ENCODE data around the gene EPN2. TPM values are rescaled to one million over a fixed set of nuclear protein-coding genes. Genes with fewer than 3 reads are reported as not detected.
A peak's percentile ranks its signal among the peaks of the same experiment; 100 is the strongest.

EPN2 gene
- total RNA-seq, 4 donors from 2014 or later, result 18.9 to 31.8 (median 26.2) TPM

DNA sequence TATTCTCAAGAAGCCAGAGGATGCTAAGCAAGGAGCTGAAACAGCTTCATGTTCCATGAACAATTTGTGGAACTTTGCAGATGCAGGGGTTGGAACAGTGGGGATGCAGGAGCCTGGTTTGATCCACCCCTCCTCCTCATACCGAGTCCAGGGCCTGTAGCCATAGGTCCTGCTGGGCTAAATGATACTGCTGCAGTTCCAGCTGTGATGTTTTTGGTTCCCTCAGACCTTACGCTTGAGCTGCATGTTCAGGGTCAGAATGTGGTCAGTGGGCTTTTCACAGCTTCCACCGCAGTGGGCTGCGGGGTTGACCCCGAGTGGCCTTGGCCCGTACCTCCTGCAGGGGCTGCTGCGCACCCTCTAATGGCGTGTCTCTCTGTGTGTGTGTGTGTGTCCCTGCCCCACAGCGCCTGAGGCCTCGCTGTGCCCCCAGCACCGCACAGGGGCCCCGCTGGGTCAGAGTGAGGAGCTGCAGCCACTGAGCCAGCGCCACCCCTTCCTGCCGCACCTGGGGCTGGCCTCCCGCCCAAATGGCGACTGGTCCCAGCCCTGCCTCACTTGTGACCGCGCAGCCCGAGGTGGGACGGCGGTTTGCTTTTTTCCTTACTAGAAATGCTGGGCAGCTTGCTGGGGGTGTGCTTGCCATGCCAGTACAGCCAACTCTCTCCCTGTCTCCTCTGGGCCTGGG is 48.2 kb downstream of the EPN2 start:
- peaks cover 0 to 5% of the 10 kb centered on the region in 2 donors for H3K36me3 ChIP-seq
- TF ChIP-seq, protein P1, sequence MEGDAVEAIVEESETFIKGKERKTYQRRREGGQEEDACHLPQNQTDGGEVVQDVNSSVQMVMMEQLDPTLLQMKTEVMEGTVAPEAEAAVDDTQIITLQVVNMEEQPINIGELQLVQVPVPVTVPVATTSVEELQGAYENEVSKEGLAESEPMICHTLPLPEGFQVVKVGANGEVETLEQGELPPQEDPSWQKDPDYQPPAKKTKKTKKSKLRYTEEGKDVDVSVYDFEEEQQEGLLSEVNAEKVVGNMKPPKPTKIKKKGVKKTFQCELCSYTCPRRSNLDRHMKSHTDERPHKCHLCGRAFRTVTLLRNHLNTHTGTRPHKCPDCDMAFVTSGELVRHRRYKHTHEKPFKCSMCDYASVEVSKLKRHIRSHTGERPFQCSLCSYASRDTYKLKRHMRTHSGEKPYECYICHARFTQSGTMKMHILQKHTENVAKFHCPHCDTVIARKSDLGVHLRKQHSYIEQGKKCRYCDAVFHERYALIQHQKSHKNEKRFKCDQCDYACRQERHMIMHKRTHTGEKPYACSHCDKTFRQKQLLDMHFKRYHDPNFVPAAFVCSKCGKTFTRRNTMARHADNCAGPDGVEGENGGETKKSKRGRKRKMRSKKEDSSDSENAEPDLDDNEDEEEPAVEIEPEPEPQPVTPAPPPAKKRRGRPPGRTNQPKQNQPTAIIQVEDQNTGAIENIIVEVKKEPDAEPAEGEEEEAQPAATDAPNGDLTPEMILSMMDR (IDR thresholded peaks at IDR 0.05 in 4 of 5, conservative IDR thresholded peaks at IDR 0.05 in 1 of 5), result no peak
- no peak for TF ChIP-seq POLR2A (IDR thresholded peaks at IDR 0.05)
- no peak for ATAC-seq
- intact Hi-C loops (cut with DNase I; ENCODE audit: low total_unique reads) (no loop called here), in situ Hi-C loops (cut with MboI; ENCODE audit: low sequenced_read_pairs in 4 of 4) (no loop called here)
- peaks cover 30 to 49% of the 10 kb centered on the region in 2 donors for H3K4me1 ChIP-seq
- peak overlapping the region in 1 of 4 donors; percentile 8 for H3K27ac ChIP-seq
- no peak for DNase-seq
- H3K27me3 ChIP-seq, result no peaks in the 10 kb centered on the region
- no peak overlapping the region for H3K4me3 ChIP-seq
- H3K9me3 ChIP-seq, result no peaks in the 10 kb centered on the region

DNA sequence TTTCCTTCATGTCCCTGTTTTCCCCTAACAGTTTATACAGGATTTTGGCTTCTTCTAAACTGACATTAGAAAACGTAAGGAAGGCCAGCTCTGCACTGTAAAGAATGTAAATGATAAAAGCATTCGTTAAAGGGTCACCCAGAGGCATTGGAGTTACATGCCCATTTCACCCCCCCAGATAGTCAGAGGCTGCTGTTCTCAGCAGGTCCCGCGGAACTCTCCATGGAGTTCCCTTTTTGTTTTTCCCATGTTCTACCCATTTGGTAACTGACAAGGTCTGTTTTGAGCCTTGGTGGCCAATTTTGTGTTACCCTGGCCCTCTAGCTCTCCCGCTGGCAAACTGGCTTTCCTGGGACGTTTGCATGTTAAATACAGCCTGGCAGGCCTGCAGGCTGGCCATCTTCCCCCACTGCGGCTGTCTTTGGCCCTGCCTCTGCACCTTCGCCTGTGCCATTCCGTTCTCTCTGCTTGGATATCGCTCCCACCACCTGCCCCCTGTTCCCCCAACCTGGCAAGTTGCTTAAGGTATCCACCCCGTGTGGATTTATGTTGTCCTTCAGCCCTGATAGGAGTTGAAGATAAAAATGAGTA is 49.7 kb downstream of the EPN2 start:
- intact Hi-C loops (cut with DNase I; ENCODE audit: low total_unique reads) (no loop called here), in situ Hi-C loops (cut with MboI; ENCODE audit: low sequenced_read_pairs in 4 of 4) (no loop called here)
- Histone ChIP-seq H3K36me3 (peaks cover 0 to 5% of the 10 kb centered on the region in 2 donors), H3K4me1 (peaks cover 37 to 44% of the 10 kb centered on the region in 2 donors), H3K4me3 (peak overlapping the region in 1 of 4 donors; percentile 29), H3K27me3 (no peaks in the 10 kb centered on the region), H3K27ac (peak overlapping the region; percentile 4 to 46 (median 28)), H3K9me3 (no peaks in the 10 kb centered on the region)
- DNase-seq (no peak), ATAC-seq (no peak)
- TF ChIP-seq POLR2A (IDR thresholded peaks at IDR 0.05), result no peak
- TF ChIP-seq, protein P1 (IDR thresholded peaks at IDR 0.05 in 4 of 5, conservative IDR thresholded peaks at IDR 0.05 in 1 of 5), result no peak

DNA sequence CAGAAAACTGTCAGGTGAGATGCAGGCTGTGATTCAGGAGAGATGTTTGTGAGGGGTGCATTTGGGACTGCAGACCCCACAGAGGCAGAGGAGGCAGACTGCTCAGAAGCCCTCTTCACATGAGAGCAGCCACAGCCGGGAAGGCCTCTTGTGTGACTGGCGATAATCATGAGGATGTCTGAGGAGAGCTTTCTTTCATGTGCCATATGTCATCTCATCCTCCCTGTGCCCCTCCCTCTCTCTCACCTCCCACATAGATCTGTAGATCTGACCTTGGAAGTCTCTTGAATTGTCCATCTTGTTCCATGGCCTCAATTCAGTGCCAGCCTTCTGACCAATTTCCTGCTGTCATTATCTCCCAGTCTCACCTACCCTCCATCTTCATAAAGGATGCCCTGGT is 50.5 kb downstream of the EPN2 start:
- DNase-seq, result no peak
- no peak for ATAC-seq
- in situ Hi-C loops (cut with MboI; ENCODE audit: low sequenced_read_pairs in 4 of 4) (no loop called here), intact Hi-C loops (cut with DNase I; ENCODE audit: low total_unique reads) (no loop called here)
- Histone ChIP-seq H3K4me3 (no peak overlapping the region), H3K27ac (no peak overlapping the region), H3K9me3 (no peaks in the 10 kb centered on the region), H3K27me3 (no peaks in the 10 kb centered on the region), H3K4me1 (peaks cover 42 to 45% of the 10 kb centered on the region in 2 donors), H3K36me3 (peaks cover 0 to 5% of the 10 kb centered on the region in 2 donors)
- no peak for TF ChIP-seq POLR2A (IDR thresholded peaks at IDR 0.05)
- TF ChIP-seq, protein P1 (IDR thresholded peaks at IDR 0.05 in 4 of 5, conservative IDR thresholded peaks at IDR 0.05 in 1 of 5), result no peak

DNA sequence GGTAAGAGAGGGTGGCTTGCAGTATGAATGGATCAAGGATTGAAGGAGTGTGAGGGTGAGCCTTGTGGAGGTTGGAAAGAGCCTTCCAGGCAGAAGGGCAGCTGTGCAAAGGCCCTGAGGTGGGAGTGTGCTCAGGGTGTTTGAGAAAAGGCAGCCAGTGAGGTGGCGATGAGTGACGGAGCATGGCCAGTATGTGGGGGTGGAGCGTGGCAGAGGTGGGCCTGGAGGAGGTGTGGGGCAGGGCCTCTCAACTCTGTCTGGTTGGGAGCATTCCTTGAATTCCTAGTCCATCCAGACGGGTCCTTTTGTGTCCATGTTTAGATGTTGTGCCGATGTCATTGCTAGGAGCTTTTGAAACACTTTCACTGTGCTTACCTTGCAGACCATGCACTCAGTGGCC is 51.3 kb downstream of the EPN2 start:
- DNase-seq (no peak), ATAC-seq (no peak)
- H3K27me3 ChIP-seq, result no peaks in the 10 kb centered on the region
- in situ Hi-C loops (cut with MboI; ENCODE audit: low sequenced_read_pairs in 4 of 4) (no loop called here), intact Hi-C loops (cut with DNase I; ENCODE audit: low total_unique reads) (no loop called here)
- no peaks in the 10 kb centered on the region for H3K9me3 ChIP-seq
- H3K4me1 ChIP-seq, result peaks cover 42 to 45% of the 10 kb centered on the region in 2 donors
- TF ChIP-seq, protein P1 (IDR thresholded peaks at IDR 0.05 in 4 of 5, conservative IDR thresholded peaks at IDR 0.05 in 1 of 5), result no peak
- TF ChIP-seq POLR2A (IDR thresholded peaks at IDR 0.05), result no peak
- H3K4me3 ChIP-seq, result no peak overlapping the region
- H3K27ac ChIP-seq, result no peak overlapping the region
- H3K36me3 ChIP-seq, result peaks cover 0 to under 1% of the 10 kb centered on the region in 2 donors
